ENCODE results near the gene UBE3B.

UBE3B gene

GRCh38 chr12:109538191-109538863, 60.9 kb downstream of the UBE3B start:
- Histone ChIP-seq H3K9me3 (ENCODE audit: control insufficient read depth, low read depth, low read length) (no peaks in the 10 kb centered on the region), H3K27me3 (ENCODE audit: control insufficient read depth, insufficient read depth, low read length) (no peaks in the 10 kb centered on the region), H3K36me3 (ENCODE audit: control insufficient read depth, low read depth, low read length) (no peaks in the 10 kb centered on the region), H3K4me3 (ENCODE audit: low read length) (no peak overlapping the region), H3K4me1 (ENCODE audit: control insufficient read depth, low read depth, low read length) (no peaks in the 10 kb centered on the region), H3K9ac (ENCODE audit: low read length) (no peak overlapping the region), H3K27ac (ENCODE audit: low read length) (no peak overlapping the region)

- Histone ChIP-seq H3K27ac (ENCODE audit: low read length) (no peak overlapping the region), H3K9ac (ENCODE audit: low read length) (no peak overlapping the region), H3K4me1 (ENCODE audit: control insufficient read depth, low read depth, low read length) (no peaks in the 10 kb centered on the region), H3K36me3 (ENCODE audit: control insufficient read depth, low read depth, low read length) (no peaks in the 10 kb centered on the region), H3K9me3 (ENCODE audit: control insufficient read depth, low read depth, low read length) (no peaks in the 10 kb centered on the region), H3K4me3 (ENCODE audit: low read length) (no peak overlapping the region), H3K27me3 (ENCODE audit: control insufficient read depth, insufficient read depth, low read length) (no peaks in the 10 kb centered on the region)
Measured at GRCh38 chr12:109539508-109539907, 62.1 kb downstream of the UBE3B start.

- Histone ChIP-seq H3K9me3 (ENCODE audit: control insufficient read depth, low read depth, low read length) (no peaks in the 10 kb centered on the region), H3K27me3 (ENCODE audit: control insufficient read depth, insufficient read depth, low read length) (no peaks in the 10 kb centered on the region), H3K27ac (ENCODE audit: low read length) (no peak overlapping the region), H3K9ac (ENCODE audit: low read length) (no peak overlapping the region), H3K4me3 (ENCODE audit: low read length) (no peak overlapping the region), H3K36me3 (ENCODE audit: control insufficient read depth, low read depth, low read length) (no peaks in the 10 kb centered on the region), H3K4me1 (ENCODE audit: control insufficient read depth, low read depth, low read length) (no peaks in the 10 kb centered on the region)
Measured at GRCh38 chr12:109540526-109541412, 63.3 kb downstream of the UBE3B start.

- Histone ChIP-seq H3K36me3 (ENCODE audit: control insufficient read depth, low read depth, low read length) (no peaks in the 10 kb centered on the region), H3K4me3 (ENCODE audit: low read length) (no peak overlapping the region), H3K4me1 (ENCODE audit: control insufficient read depth, low read depth, low read length) (no peaks in the 10 kb centered on the region), H3K27me3 (ENCODE audit: control insufficient read depth, insufficient read depth, low read length) (no peaks in the 10 kb centered on the region), H3K9me3 (ENCODE audit: control insufficient read depth, low read depth, low read length) (no peaks in the 10 kb centered on the region), H3K27ac (ENCODE audit: low read length) (no peak overlapping the region), H3K9ac (ENCODE audit: low read length) (no peak overlapping the region)
Measured at GRCh38 chr12:109541413-109541726, 63.9 kb downstream of the UBE3B start.

- Histone ChIP-seq H3K4me3 (ENCODE audit: low read length) (no peak overlapping the region), H3K27ac (ENCODE audit: low read length) (no peak overlapping the region), H3K4me1 (ENCODE audit: control insufficient read depth, low read depth, low read length) (no peaks in the 10 kb centered on the region), H3K9ac (ENCODE audit: low read length) (no peak overlapping the region), H3K9me3 (ENCODE audit: control insufficient read depth, low read depth, low read length) (no peaks in the 10 kb centered on the region), H3K36me3 (ENCODE audit: control insufficient read depth, low read depth, low read length) (no peaks in the 10 kb centered on the region), H3K27me3 (ENCODE audit: control insufficient read depth, insufficient read depth, low read length) (no peaks in the 10 kb centered on the region)
Measured at GRCh38 chr12:109542014-109542413, 64.6 kb downstream of the UBE3B start.

GRCh38 chr12:109542876-109543275, 65.4 kb downstream of the UBE3B start:
- no peaks in the 10 kb centered on the region for H3K36me3 ChIP-seq (ENCODE audit: control insufficient read depth, low read depth, low read length)
- no peaks in the 10 kb centered on the region for H3K4me1 ChIP-seq (ENCODE audit: control insufficient read depth, low read depth, low read length)
- no peaks in the 10 kb centered on the region for H3K27me3 ChIP-seq (ENCODE audit: control insufficient read depth, insufficient read depth, low read length)
- H3K4me3 ChIP-seq (ENCODE audit: low read length): no peak overlapping the region
- H3K9ac ChIP-seq (ENCODE audit: low read length): no peak overlapping the region
- H3K9me3 ChIP-seq (ENCODE audit: control insufficient read depth, low read depth, low read length): no peaks in the 10 kb centered on the region
- no peak overlapping the region for H3K27ac ChIP-seq (ENCODE audit: low read length)

GRCh38 chr12:109544955-109545531, 67.6 kb downstream of the UBE3B start:
- Histone ChIP-seq H3K27me3 (ENCODE audit: control insufficient read depth, insufficient read depth, low read length) (no peaks in the 10 kb centered on the region), H3K9me3 (ENCODE audit: control insufficient read depth, low read depth, low read length) (no peaks in the 10 kb centered on the region), H3K27ac (ENCODE audit: low read length) (no peak overlapping the region), H3K4me1 (ENCODE audit: control insufficient read depth, low read depth, low read length) (no peaks in the 10 kb centered on the region), H3K36me3 (ENCODE audit: control insufficient read depth, low read depth, low read length) (no peaks in the 10 kb centered on the region), H3K9ac (ENCODE audit: low read length) (no peak overlapping the region), H3K4me3 (ENCODE audit: low read length) (no peak overlapping the region)

- H3K4me3 ChIP-seq (ENCODE audit: low read length): no peak overlapping the region
- no peak overlapping the region for H3K9ac ChIP-seq (ENCODE audit: low read length)
- H3K9me3 ChIP-seq (ENCODE audit: control insufficient read depth, low read depth, low read length): no peaks in the 10 kb centered on the region
- no peaks in the 10 kb centered on the region for H3K36me3 ChIP-seq (ENCODE audit: control insufficient read depth, low read depth, low read length)
- H3K4me1 ChIP-seq (ENCODE audit: control insufficient read depth, low read depth, low read length): no peaks in the 10 kb centered on the region
- H3K27me3 ChIP-seq (ENCODE audit: control insufficient read depth, insufficient read depth, low read length): no peaks in the 10 kb centered on the region
- no peak overlapping the region for H3K27ac ChIP-seq (ENCODE audit: low read length)
Measured at GRCh38 chr12:109545826-109546225, 68.4 kb downstream of the UBE3B start.

GRCh38 chr12:109547286-109547685, 69.9 kb downstream of the UBE3B start:
- H3K9ac ChIP-seq (ENCODE audit: low read length): no peak overlapping the region
- H3K4me1 ChIP-seq (ENCODE audit: control insufficient read depth, low read depth, low read length): no peaks in the 10 kb centered on the region
- H3K9me3 ChIP-seq (ENCODE audit: control insufficient read depth, low read depth, low read length): no peaks in the 10 kb centered on the region
- H3K4me3 ChIP-seq (ENCODE audit: low read length): no peak overlapping the region
- H3K27ac ChIP-seq (ENCODE audit: low read length): no peak overlapping the region
- H3K27me3 ChIP-seq (ENCODE audit: control insufficient read depth, insufficient read depth, low read length): no peaks in the 10 kb centered on the region
- H3K36me3 ChIP-seq (ENCODE audit: control insufficient read depth, low read depth, low read length): no peaks in the 10 kb centered on the region

GRCh38 chr12:109548258-109548657, 70.8 kb downstream of the UBE3B start:
- Histone ChIP-seq H3K4me3 (ENCODE audit: low read length) (no peak overlapping the region), H3K9me3 (ENCODE audit: control insufficient read depth, low read depth, low read length) (no peaks in the 10 kb centered on the region), H3K27me3 (ENCODE audit: control insufficient read depth, insufficient read depth, low read length) (no peaks in the 10 kb centered on the region), H3K4me1 (ENCODE audit: control insufficient read depth, low read depth, low read length) (no peaks in the 10 kb centered on the region), H3K36me3 (ENCODE audit: control insufficient read depth, low read depth, low read length) (no peaks in the 10 kb centered on the region), H3K9ac (ENCODE audit: low read length) (no peak overlapping the region), H3K27ac (ENCODE audit: low read length) (no peak overlapping the region)

- H3K9ac ChIP-seq (ENCODE audit: low read length): no peak overlapping the region
- no peaks in the 10 kb centered on the region for H3K36me3 ChIP-seq (ENCODE audit: control insufficient read depth, low read depth, low read length)
- no peaks in the 10 kb centered on the region for H3K9me3 ChIP-seq (ENCODE audit: control insufficient read depth, low read depth, low read length)
- no peaks in the 10 kb centered on the region for H3K27me3 ChIP-seq (ENCODE audit: control insufficient read depth, insufficient read depth, low read length)
- H3K4me3 ChIP-seq (ENCODE audit: low read length): no peak overlapping the region
- H3K4me1 ChIP-seq (ENCODE audit: control insufficient read depth, low read depth, low read length): no peaks in the 10 kb centered on the region
- H3K27ac ChIP-seq (ENCODE audit: low read length): no peak overlapping the region
Measured at GRCh38 chr12:109549613-109550270, 72.3 kb downstream of the UBE3B start.

Measured in iPS-18a (cell line).